Nucleus accumbens (tissue), 56 donors: ENCODE data around the gene PFKFB4.
"Not testable (repeated sequence)": the region's sequence is repeated elsewhere in the genome, so short reads cannot be mapped to it uniquely, and the experiment has no call there.

Source experiments
- DNase-seq, 56 donors: peaks; one replicate each; lab custom pipeline; 2025; lab: John Stamatoyannopoulos, UW

Gene PFKFB4

DNA sequence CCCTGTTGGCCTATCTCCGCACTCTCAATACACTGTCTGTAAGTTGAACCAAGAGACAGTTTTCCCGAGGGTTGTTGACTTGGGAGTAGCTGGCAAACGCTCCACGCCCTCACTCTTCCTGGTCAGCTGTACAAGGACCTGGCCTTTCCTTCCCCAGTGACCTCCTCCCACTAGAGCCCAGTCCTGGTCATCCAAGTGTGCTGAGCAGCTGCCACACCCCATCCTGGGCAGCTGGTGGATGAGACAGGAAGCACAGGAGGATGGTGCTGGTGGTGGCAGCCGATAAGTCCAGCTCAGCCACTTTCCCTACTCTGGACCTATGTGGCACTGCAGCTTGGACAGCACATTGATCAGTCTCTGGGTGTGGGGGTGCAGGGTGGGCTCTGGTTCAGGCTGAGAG is 19.8 kb downstream of the PFKFB4 start:
- DNase-seq: no peak

DNA sequence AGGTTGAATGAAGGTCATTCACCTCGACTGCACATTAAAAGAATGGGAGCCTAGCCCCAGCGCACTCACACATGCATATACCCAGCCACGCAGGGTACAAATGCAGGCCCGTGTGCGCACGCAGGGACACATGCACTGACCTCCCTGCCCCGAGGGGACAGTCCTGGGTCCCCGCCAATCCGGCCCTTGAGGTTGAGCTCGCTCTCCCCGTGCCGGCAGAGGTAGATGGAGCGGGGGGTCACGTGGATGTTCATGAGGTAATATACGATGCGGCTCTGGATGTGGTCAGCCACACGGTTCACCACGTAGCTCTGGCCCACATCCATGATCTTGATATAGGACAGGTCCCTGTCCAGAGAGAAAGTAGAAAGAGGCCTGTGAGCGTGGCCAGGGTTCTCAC is 20.5 kb downstream of the PFKFB4 start:
- DNase-seq: no peak

DNA sequence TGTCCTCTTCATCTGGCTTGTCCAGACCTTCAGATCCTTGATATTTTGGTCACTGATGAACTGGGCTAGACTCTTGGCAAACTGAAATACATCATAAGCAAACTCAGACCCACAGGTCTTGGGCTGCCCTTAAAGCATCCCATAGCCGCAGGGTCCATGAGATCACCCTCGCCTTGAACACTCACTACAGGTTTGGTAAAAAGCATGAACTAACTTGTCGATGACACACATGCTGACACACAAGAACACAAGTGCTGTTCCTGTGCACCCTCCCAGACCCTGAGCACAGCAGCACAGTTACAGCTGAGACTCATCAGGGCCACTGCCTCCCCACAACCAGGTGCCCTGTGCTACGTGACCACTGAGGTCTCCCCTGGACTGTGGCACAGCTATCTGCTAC is 21.0 kb downstream of the PFKFB4 start:
- DNase-seq: no peak

DNA sequence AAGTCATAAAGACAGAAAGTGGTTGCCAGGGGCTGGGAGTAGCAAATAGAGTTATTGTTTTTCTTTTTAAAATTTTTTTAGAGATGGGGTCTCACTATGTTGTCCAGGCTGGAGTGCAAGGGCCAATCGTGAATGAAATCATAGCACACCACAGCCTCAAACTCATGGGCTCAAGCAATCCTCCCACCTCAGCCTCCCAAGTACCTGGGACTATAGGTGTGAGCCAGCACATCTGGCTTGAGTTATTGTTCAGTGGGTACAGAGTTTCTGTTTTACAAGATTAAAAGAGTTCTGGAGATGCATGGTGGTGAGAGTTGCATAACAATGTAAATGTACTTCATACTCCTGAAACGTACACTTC is 23.6 kb downstream of the PFKFB4 start:
- DNase-seq: no peak

DNA sequence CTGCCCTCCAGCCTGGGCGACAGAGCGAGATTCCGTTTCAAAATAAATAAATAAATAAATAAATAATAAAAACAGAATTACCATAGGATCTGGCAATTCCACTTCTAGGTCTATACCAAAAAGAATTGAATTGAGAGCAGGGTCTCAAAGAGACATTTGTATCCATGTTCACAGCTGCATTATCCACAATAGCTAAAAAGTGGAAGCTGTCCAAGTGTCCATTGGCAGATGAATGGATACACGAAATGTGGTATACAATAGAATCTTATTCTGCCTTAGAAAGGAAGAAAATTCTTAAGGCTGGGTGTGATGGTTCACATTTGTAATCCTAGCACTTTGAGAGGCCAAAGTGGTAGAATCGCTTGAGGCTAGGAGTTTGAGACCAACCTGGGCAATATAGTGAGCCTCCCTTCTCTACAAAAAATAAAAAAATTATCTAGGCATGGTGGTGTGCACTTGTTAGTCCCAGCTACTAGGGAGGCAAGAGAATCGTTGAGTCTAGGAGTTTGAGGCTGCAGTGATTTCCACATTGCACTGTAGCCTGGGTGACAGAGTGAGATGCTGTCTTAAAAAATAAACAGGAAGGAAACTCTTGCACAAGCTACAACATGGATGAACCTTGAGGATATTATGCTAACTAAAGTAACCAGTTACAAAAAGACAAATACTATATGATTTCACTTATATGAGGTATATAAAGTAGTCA is 24.2 kb downstream of the PFKFB4 start:
- DNase-seq: peak in 17 of 56 donors; percentile 1 to 53 (median 18)

DNA sequence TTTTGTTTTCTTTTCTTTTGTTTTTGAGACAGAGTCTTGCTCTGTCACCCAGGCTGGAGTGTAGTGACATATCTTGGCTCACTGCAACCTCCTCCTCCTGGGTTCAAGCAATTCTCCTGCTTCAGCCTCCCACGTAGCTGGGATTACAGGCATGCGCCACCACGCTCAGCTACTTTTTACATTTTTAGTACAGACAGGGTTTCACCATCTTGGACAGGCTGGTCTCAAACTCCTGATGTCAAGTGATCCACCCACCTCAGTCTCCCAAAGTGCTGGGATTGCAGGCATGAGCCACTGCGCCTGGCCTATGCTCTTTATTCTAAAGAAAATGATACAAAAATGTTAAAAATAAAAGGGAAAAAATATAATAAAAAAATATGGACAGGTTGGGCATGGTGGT is 25.9 kb downstream of the PFKFB4 start:
- not testable (repeated sequence) for DNase-seq

DNA sequence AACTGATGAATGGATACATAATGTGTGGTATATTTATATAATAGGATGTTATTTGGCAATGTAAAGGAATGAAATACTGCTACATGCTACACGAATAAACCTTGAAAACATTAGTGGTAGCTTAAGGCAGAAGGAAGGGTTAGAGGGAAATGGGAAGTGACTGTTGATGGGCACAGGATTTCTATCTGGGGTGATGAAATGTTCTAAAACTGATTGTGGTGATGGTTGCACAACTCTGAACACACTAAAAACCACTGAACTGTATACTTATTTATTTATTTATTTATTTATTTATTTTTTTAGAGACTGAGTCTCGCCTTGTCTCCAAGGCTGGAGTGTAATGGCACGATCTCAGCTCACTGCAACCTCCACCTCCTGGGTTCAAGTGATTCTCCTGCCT is 27.8 kb downstream of the PFKFB4 start:
- no peak for DNase-seq

DNA sequence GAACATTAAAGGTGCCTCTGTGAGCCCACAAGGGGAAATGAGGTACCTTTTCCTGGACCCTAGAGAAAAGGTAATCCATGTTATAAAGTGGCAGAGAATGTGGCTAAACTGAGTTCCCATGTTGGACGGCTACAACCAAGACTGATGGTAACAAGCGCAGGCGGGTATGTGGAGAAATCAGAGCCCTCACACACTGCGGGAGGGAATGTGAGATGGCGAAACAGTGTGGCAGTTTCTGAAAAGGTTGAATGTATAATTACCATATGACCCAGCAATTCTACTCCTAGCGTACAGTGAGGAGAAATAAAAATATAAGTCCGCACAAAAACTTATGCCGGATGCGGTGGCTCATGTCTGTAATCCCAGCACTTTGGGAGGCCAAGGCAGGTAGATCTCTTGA is 28.6 kb downstream of the PFKFB4 start:
- no peak for DNase-seq

DNA sequence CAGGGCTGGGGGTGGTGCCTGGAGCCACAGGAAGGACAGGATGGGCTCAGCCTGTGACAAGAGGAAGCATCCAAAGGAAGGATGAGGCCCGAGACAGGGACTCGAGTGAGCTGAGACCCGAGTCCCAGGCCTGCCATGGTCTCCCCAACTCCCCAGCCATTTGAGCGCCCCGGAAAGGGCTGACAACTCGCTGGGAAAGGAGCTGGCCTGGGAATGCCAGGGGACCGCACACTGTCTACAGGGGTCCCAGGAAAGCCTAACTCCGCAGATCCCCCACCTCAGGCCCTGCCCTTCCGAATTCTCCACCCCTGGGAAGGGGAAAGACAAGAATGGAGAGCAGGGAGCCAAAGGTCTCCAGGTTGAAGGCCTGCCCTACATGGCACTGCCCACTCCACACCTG is 31.6 kb downstream of the PFKFB4 start:
- no peak for DNase-seq

DNA sequence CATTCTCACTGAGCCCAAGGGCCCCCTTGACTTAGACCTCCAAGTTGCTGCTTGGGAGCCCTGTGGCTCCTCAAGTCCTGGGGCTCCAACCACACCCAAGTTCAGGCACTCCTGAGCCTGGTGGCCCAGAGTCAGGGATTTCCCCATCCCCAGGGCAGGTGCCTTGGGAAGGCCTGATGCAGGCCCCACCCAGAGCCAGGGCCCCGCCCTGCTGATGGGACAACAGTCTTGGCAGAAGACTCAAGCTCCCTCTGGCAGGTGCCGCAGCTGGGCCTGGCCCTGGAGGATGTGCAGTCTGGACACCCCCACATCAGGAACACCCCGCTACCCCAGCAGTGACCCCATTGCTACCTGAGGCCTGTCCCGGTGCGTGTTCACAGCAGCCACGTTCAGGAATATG is 35.0 kb downstream of the PFKFB4 start:
- DNase-seq: no peak

DNA sequence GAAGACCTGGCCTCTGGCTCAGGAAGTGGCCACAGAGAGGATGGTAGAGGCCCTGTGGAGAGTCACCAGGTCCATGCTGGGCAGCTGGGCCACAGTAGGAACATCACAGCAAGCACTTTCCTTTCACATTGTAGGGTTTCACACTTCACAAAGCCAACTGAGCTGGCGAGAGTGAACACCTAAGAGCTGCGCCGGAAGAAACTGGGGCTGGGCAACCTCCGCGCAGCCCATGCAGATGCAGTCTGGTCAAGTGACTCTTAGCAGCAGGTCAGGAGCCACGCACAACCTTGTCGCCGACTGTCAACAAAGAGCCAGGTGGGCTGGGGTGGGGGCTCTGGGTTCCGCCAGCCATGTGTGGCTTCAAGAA is 37.3 kb downstream of the PFKFB4 start:
- DNase-seq: no peak

DNA sequence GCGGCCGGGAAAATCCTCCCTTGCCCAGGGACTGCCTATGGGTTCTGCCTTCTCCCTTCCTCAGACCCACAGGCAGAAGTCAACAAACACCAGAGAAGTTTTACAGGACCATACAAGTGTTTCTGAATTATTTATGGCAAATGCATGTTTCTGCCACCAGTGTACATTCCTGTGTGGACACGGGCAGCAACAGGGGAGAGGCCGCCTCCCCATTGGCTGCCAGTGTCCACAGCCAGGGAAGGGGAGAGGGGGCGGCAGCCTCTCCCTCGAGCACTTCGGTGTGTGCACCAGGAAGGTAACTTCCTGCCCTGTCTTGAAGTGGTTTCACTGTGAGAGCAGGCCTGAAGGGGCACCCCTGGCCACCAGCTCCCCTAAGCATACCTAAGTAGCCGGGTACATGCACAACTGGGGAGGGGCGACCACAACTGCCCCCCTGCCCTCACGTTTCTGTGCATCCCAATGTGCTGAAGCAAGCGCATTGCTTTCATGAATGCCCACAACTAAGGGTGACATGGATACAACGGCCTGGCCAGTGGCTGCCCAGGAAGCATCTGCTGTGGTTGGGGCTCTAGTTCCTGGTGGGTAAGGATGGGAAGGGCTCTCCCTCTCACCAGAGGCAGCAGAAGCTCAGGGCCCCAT is 37.8 kb downstream of the PFKFB4 start:
- DNase-seq: no peak

DNA sequence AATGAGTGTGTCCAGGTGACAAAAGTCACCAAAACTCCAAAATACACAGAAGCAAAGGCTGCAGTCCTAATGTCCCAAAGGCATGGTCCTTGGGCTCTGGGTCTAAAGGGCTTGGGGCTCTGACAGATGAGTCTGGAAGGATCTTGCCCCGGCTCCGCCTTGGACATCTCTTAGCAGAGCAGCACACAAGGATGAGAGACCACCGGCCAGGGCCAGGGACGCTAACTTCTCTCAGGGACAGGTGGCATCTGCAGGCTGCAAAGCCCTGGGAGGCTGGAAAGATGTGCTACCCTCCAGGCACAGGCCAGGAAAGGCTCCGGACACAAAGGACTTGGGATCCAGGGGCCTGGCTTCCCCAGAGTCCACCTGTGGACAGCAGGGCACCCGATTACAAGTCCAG is 38.5 kb downstream of the PFKFB4 start:
- no peak for DNase-seq

DNA sequence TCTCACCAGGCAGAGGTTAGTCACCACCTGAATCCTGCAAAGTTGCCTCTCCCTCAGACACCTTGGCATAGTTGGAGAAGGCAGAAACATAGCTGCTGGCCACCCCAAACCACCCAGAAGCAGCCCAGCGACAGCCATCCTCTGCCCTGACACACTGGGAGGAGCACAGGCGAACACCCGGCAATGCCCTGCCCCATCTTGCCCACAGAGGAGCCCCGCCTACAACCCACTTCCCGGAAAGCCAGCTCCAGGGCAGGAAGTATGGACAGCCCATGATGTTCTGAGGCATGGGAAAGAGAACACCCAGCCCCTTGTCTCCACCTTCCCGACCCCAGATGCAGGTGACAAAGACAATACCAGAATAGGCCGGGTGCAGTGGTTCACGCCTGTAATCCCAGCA is 40.0 kb downstream of the PFKFB4 start:
- DNase-seq: no peak

DNA sequence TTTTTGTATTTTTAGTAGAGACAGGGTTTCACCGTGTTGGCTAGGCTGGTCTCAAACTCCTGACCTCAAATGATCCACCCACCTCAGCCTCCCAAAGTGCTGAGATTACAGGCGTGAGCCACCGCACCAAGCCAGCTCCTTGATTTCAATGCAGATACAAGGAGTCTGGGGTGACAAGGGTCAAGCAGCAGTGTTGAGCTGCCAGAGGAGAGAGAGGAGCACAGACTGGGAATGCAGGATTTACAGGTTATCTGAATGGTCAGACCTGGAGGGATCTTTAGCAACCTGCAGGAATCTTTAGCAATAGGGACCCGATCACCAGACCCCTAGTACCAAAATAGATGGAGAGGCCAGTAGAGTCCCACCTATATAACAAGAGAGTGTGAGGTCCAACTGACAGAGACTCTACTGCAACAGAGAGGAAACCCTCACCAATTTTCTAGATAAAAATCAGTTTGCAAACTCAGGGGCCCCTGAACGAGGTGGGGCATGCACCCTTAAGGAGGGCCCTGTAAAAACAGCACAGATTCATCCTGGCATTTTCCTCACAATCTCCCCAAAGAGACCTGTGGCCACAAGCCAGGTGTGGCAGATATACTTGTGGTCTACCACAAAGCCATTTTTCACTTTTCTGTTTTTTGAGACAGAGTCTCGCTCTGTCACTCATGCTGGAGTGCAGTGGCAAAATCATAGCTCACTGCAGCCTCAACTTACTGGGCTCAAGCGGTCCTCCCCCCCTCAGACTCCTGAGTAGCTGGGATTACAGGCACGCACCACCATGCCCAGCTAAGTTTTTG is 42.0 kb downstream of the PFKFB4 start:
- DNase-seq: no peak

DNA sequence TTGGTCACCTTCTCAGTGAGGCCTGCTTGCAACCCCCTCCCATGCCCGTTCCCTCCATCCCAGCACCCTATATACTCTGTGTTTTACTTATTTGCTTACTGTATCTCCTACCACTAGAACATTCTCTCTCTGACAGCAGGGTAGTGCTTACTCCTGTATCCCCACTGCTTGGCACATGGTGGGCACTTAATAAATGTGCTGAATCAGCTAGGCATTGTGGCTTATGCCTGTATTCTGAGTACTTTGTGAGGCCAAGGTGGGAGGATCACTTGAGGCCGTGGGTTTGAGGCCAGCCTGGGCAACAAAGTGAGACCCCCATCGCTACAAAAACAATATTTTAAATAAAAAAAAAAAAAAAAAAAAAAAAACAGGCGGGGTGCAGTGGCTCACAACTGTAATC is 45.1 kb downstream of the PFKFB4 start:
- no peak for DNase-seq

DNA sequence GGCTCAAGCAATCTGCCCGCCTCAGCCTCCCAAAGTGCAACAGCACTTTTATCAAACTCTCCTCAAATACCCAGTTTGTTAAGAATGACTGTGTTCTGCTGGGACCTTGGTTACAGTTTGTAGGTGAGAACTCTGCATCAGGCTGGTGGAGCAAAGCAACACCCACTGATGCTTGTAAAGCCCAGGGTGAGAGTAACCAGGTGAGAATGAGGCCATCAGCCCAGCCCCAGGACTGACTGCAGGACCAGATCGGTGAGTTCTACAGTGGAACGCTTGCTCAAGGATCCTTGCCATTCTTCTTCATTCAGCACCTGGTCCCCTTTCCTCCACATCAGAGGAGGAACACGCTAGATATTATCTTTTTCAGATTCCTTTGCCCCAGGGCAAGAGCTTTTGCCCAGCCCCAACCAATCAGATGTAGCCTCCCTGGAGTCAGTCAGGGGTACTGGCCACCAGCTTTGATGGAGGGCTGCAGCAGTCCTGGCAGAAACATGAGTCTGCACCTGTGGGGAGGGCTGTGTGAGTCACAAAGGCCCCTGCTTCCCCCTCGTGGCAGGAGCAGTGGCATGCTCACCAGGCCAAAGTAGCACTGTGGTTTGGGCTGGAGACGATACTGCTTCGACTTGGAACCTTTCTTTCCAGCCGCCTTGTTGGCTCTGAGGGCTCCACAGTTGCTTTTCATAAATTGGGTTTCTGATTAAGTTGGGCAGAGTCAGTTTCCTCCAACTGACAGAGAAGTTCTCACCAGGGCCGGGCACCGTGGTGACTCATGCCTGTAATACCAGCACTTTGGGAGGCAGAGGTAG is 49.1 kb downstream of the PFKFB4 start:
- peak in 9 of 56 donors; percentile 3 to 33 (median 13) for DNase-seq

DNA sequence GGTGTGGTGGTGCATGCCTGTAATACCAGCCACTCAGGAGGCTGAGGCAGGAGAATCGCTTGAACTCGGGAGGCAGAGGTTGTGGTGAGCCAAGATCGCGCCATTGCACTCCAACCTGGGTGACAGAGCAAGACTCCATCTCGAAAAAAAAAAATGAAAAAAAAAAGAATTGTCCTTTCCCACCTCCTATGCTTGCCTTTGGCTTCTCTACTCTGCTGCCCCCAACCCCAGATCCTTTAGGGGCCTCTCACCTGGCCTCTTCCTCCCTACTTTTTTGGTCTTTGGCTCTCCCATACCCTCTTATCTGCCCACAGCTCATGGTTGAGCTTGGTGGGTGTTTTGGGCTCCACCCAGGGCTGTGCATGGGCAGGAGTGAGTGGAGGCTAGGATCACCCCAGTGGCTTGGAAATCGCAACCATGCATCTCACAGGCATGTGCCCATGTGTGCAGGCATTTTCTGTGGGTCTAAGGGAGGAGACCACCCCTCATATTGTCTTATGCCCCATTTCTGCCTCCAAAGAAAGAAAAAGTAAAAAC is 50.6 kb downstream of the PFKFB4 start:
- no peak for DNase-seq

DNA sequence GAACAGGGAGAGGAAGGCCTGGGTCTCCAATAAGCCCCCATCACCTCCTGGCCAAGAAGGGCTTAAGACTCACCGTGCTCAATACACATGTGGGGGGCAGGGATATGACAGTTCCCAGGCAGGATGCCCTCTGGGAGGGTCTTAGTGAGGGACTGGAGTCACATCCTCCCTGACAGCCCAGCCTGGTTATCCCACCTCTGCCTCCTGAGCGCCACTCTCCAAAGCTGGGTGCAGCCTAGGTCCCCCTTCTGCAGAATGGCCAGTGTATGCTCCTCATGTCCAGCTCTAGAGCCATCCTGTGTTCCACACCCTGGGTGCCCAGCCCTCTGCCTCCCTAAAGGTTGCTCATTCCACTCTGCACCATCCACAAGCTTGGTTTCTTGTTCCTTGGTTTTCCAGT is 51.5 kb downstream of the PFKFB4 start:
- DNase-seq: no peak

DNA sequence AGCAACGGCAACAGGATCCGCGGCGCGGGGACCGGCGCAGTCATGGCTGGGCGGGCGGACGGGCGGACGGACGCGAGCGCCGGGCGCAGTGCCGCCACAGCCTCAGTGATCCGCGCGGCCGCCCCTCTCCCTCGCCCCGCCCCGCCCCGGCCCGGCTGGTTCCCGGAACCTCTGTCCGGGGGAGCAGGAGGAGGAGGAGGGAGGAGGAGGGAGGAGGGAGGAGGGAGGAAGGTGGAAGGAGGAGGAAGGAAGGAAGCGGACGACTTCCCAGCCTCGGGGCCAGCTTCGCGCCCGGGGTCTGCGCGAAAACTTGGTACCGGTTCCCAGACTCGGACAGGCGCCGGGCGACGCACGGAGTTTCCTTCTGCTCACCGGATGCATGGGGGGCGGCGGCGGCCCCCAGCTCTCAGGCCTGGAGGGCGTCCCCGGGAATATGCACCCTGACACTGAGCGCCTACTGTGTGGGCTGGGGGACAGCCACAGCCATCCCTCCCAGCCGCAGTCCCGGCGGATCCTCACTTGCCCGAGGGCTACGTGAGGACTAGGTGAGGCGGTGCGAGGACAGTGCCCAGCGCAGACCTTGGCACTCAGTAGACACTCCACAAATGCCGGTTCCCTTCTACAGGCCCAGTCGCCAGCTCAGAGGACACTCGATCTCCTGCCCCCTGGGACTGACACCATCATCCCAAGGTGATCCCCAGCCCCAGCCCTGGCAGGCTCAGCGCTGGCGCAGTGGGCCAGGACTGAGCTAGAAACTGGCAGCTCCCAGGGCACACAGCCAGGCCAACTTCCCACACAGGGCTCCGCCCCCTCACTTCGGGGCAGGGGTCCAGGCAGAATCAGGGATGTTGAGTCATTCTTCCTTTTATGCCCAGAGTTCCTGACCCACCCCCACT is 52.3 kb downstream of the PFKFB4 start, which contains the start of gene SHISA5:
Gene SHISA5, minus strand, starts transcription at position 124 of the 896 bp plus-strand sequence. Its CDS starts 80 bp downstream, at position 44.
- DNase-seq: peak in 47 of 56 donors; percentile 15 to 80 (median 43)
